Neural cell (in vitro differentiated cells): ENCODE data around the gene ABCA2.

Experiments used
- EP300 ChIP-seq: fragments of 450-650 bp; conservative IDR thresholded peaks from 2 replicates; pipeline ENCODE4 v1.6.1; 2014; ENCODE audit warnings: antibody characterized with exemption, mild to moderate bottlenecking, moderate library complexity; ENCODE audit not compliant: poor library complexity, severe bottlenecking
- POLR2AphosphoS5 ChIP-seq: IDR thresholded peaks from 2 replicates; pipeline ENCODE4 v1.6.1; 2012
- RAD21 ChIP-seq: fragments of 450-650 bp; conservative IDR thresholded peaks from 2 replicates; pipeline ENCODE4 v1.6.1; 2014; ENCODE audit warnings: antibody characterized with exemption, mild to moderate bottlenecking, moderate library complexity
- TF ChIP-seq, protein P1 (sequence below): fragments of 450-650 bp; IDR thresholded peaks from 2 replicates; pipeline ENCODE4 v1.5.1; 2014; ENCODE audit warnings: antibody characterized with exemption, mild to moderate bottlenecking, moderate library complexity; ENCODE audit not compliant: poor library complexity, severe bottlenecking

DNA sequence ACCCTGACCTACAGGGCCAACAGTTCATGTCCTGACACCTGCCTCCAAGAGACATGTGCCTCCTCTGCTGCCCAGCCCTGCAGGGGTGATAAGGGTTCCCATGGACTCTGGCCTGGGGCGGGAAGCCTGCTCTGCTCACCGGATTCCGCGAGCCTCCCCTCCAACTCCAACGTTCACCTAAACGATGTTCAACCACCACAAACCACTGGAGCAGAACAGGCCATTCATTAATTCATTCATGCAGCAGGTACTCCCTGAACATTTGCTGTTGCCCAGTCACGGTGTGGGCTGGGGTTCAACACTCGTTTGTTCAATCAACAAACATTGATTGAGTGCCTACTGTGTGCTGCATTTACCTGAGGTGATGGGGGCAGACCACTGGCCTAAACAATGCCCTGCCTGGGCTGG is 46.0 kb upstream of the ABCA2 start:
- TF ChIP-seq, protein P1, sequence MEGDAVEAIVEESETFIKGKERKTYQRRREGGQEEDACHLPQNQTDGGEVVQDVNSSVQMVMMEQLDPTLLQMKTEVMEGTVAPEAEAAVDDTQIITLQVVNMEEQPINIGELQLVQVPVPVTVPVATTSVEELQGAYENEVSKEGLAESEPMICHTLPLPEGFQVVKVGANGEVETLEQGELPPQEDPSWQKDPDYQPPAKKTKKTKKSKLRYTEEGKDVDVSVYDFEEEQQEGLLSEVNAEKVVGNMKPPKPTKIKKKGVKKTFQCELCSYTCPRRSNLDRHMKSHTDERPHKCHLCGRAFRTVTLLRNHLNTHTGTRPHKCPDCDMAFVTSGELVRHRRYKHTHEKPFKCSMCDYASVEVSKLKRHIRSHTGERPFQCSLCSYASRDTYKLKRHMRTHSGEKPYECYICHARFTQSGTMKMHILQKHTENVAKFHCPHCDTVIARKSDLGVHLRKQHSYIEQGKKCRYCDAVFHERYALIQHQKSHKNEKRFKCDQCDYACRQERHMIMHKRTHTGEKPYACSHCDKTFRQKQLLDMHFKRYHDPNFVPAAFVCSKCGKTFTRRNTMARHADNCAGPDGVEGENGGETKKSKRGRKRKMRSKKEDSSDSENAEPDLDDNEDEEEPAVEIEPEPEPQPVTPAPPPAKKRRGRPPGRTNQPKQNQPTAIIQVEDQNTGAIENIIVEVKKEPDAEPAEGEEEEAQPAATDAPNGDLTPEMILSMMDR = no peak
- TF ChIP-seq EP300 = no peak
- TF ChIP-seq RAD21 = no peak
- TF ChIP-seq POLR2AphosphoS5 = no peak
